Endothelial cell of umbilical vein (primary cell): ENCODE results near the gene RPH3AL. TPM values are rescaled to one million over a fixed set of nuclear protein-coding genes. Genes with fewer than 3 reads are reported as not detected.

ENCODE experiments used
- BruUV-seq: library from RNA; stranded (reverse); fragments of 400-500 nt; replicated peaks from 2 replicates; lab custom pipeline; 2021; lab: Mats Ljungman, UMichigan
- CTCF ChIA-PET: fragments of 300-600, 350-600 bp; sonication (Branson Sonifier 250); formaldehyde crosslinking; loops from one replicate; lab custom pipeline; 2021; ENCODE audit warnings: antibody characterized with exemption, inconsistent platforms; lab: Charles Lee
- POLR2A ChIA-PET: fragments of 300-600, 350-600 bp; sonication (Branson Sonifier 250); formaldehyde crosslinking; loops from one replicate; lab custom pipeline; 2021; ENCODE audit warnings: antibody characterized with exemption, inconsistent platforms; lab: Charles Lee
- DNase-seq: peaks from one replicate; pipeline ENCODE4 v3.0.0-alpha.2; 2011; ENCODE audit warnings: low read depth, low spot score
- FAIRE-seq: peaks from 2 replicates; lab custom pipeline; 2011; peaks lifted over from hg19 to GRCh38; lab: Jason Lieb, UNC
- H2AFZ ChIP-seq: 2 replicates; pipeline ENCODE4 v1.6.0; 2012; ENCODE audit warnings: low read depth, low read length, control low read depth, inconsistent platforms
- H3K27ac ChIP-seq: 2 replicates; pipeline ENCODE4 v1.5.1; 2011; ENCODE audit warnings: low read depth, mild to moderate bottlenecking, control low read depth, low read length, moderate library complexity; ENCODE audit not compliant: insufficient read depth
- H3K27me3 ChIP-seq, 2 experiments: 2 replicates each; pipeline versions ENCODE4 v1.6.0 to v1.6.1; 2011; ENCODE audit warnings: low read length in 2 of 2, mixed read lengths in 1 of 2; ENCODE audit not compliant: control insufficient read depth in 2 of 2, insufficient read depth in 2 of 2
- H3K36me3 ChIP-seq, 2 experiments: 2 replicates in 1 of 2; 3 replicates in 1 of 2; pipeline ENCODE4 v1.5.1; 2011; ENCODE audit warnings: low read length in 2 of 2, mild to moderate bottlenecking in 1 of 2, moderate library complexity in 1 of 2; ENCODE audit not compliant: control insufficient read depth in 2 of 2, insufficient read depth in 2 of 2; ENCODE audit errors: extremely low read depth in 1 of 2
- H3K4me1 ChIP-seq: 3 replicates; pipeline ENCODE4 v1.5.1; 2011; ENCODE audit warnings: mild to moderate bottlenecking, low read length; ENCODE audit not compliant: control insufficient read depth, insufficient read depth; ENCODE audit errors: extremely low read depth
- H3K4me2 ChIP-seq: 2 replicates; pipeline ENCODE4 v1.6.1; 2011; ENCODE audit warnings: low read length, control low read depth, mixed read lengths; ENCODE audit not compliant: insufficient read depth
- H3K4me3 ChIP-seq, 3 experiments: fragments of 200-600 bp in 1 of 3; sonication (generic), shearing (Covaris generic) in 1 of 3; replicated peaks in 1 of 3; 2 replicates each; pipeline ENCODE4 v1.5.1; 2011 to 2016; ENCODE audit warnings: control low read depth in 3 of 3, low read length in 3 of 3, mild to moderate bottlenecking in 2 of 3, inconsistent platforms in 1 of 3, low read depth in 1 of 3, moderate library complexity in 1 of 3; ENCODE audit not compliant: insufficient read depth in 1 of 3
- H3K79me2 ChIP-seq: 2 replicates; pipeline ENCODE4 v1.6.0; 2012; ENCODE audit warnings: low read length, inconsistent platforms; ENCODE audit not compliant: control insufficient read depth, insufficient read depth
- H3K9ac ChIP-seq: replicated peaks from 2 replicates; pipeline ENCODE3; 2011; ENCODE audit warnings: low read length, control low read depth; ENCODE audit not compliant: insufficient read depth; ENCODE audit errors: extremely low read depth
- H3K9me1 ChIP-seq: replicated peaks from 3 replicates; pipeline ENCODE4 v1.6.0; 2011; ENCODE audit warnings: mild to moderate bottlenecking, low read length; ENCODE audit not compliant: control insufficient read depth, insufficient read depth; ENCODE audit errors: extremely low read depth
- H3K9me3 ChIP-seq: replicated peaks from 2 replicates; pipeline ENCODE4 v1.5.1; 2012; ENCODE audit warnings: low read length, inconsistent platforms; ENCODE audit not compliant: control insufficient read depth, insufficient read depth
- H4K20me1 ChIP-seq: replicated peaks from 2 replicates; pipeline ENCODE3; 2011; ENCODE audit warnings: mild to moderate bottlenecking, low read length; ENCODE audit not compliant: control insufficient read depth, insufficient read depth; ENCODE audit errors: extremely low read depth
- CTCF ChIP-seq, 2 donors: IDR thresholded peaks; 1 replicate in 1 of 2; 2 replicates in 1 of 2; pipeline ENCODE4 v1.5.1; 2011; ENCODE audit warnings: low read length in 2 of 2, mild to moderate bottlenecking in 2 of 2, moderate library complexity in 2 of 2, control low read depth in 1 of 2, inconsistent platforms in 1 of 2, low read depth in 1 of 2; ENCODE audit not compliant: insufficient read depth in 1 of 2; ENCODE audit errors: extremely low read depth in 1 of 2
- EZH2 ChIP-seq: IDR thresholded peaks from 2 replicates; pipeline ENCODE4 v1.6.1; 2012; ENCODE audit warnings: borderline replicate concordance, low read depth, mild to moderate bottlenecking, moderate library complexity, low read length, inconsistent platforms; ENCODE audit not compliant: severe bottlenecking
- FOS ChIP-seq: IDR thresholded peaks from 2 replicates; pipeline ENCODE4 v1.6.1; 2011; ENCODE audit warnings: mild to moderate bottlenecking, low read length, moderate library complexity, borderline replicate concordance; ENCODE audit not compliant: insufficient read depth
- GATA2 ChIP-seq: IDR thresholded peaks from 2 replicates; pipeline ENCODE4 v1.7.0; 2011; ENCODE audit warnings: low read depth, mild to moderate bottlenecking, moderate library complexity, mixed read lengths, low read length; ENCODE audit not compliant: insufficient read length, insufficient read depth
- JUN ChIP-seq: IDR thresholded peaks from 2 replicates; pipeline ENCODE4 v1.6.1; 2011; ENCODE audit warnings: borderline replicate concordance, low read depth; ENCODE audit not compliant: insufficient read length, insufficient read depth
- MAX ChIP-seq: IDR thresholded peaks from 2 replicates; pipeline ENCODE4 v1.6.1; 2011; ENCODE audit not compliant: insufficient read depth, insufficient read length
- MYC ChIP-seq: IDR thresholded peaks from one replicate; pipeline ENCODE4 v1.6.1; 2011; ENCODE audit warnings: mild to moderate bottlenecking, low read depth, low read length
- POLR2A ChIP-seq: IDR thresholded peaks from 2 replicates; pipeline ENCODE4 v1.6.1; 2012; ENCODE audit warnings: low read depth, mild to moderate bottlenecking, control low read depth, low read length
- POLR2AphosphoS5 ChIP-seq: IDR thresholded peaks from 2 replicates; pipeline ENCODE4 v1.6.1; 2012; ENCODE audit warnings: low read depth, mild to moderate bottlenecking, control low read depth, low read length, moderate library complexity; ENCODE audit not compliant: insufficient read depth
- dilution Hi-C: fragments of 300-500 bp; cut with MboI; formaldehyde crosslinking; loops from one replicate; pipeline ENCODE4 v1.15.0; 2019; ENCODE audit warnings: low sequenced_read_pairs; ENCODE audit not compliant: extremely low pct_ligation_motif_present
- intact Hi-C: fragments of 100-400 bp; cut with micrococcal nuclease; formaldehyde crosslinking; loops from one replicate; pipeline ENCODE4 v1.10.0; 2022
- polyA plus RNA-seq, 4 experiments: library from polyadenylated mRNA; depleted of rRNA in 3 of 4; stranded (reverse) in 3 of 4; unstranded in 1 of 4; fragments of >200 nt; gene quantifications; 2 replicates each; pipeline versions ENCODE4 v1.2.1 to v1.2.3, GENCODE V29; 2011 to 2012; ENCODE audit warnings: missing spikeins in 1 of 4
- total RNA-seq: library from RNA; stranded (reverse); gene quantifications from 2 replicates; pipeline ENCODE4 v1.2.3, GENCODE V29; 2021

Gene RPH3AL
- total and polyA plus RNA-seq, 2 donors (not counting 3 experiments of a cell fraction or from before 2014, with no cell fraction given): 4.1 to 7.0 TPM

GRCh38 chr17:258045-258734 lies 94.4 kb downstream of the RPH3AL start:
- dilution Hi-C loops: no loop called here
- H3K9me1 ChIP-seq: no peaks in the 10 kb centered on the region
- FAIRE-seq: no peak
- H3K4me1 ChIP-seq: no peaks in the 10 kb centered on the region
- no peak overlapping the region for H3K4me2 ChIP-seq
- no peaks in the 10 kb centered on the region for H3K9me3 ChIP-seq
- H3K79me2 ChIP-seq: no peaks in the 10 kb centered on the region
- no TSS peak for BruUV-seq
- intact Hi-C loops: no loop called here
- CTCF ChIA-PET: no interaction called here
- no peak overlapping the region for H3K27ac ChIP-seq
- no peak overlapping the region for H2AFZ ChIP-seq
- H3K9ac ChIP-seq: no peak overlapping the region
- TF ChIP-seq GATA2 (no peak), FOS (no peak), MYC (no peak), JUN (no peak), CTCF (IDR thresholded peaks at IDR 0.05; ENCODE audit: extremely low read depth in 1 of 2, insufficient read depth in 1 of 2, low read depth in 1 of 2, low read length in 2 of 2) (no peak), POLR2A (no peak), MAX (no peak), EZH2 (no peak), POLR2AphosphoS5 (no peak)
- no peak overlapping the region for H3K4me3 ChIP-seq
- no peaks in the 10 kb centered on the region for H3K27me3 ChIP-seq
- no peaks in the 10 kb centered on the region for H3K36me3 ChIP-seq
- DNase-seq: no peak
- POLR2A ChIA-PET: no interaction called here
- H4K20me1 ChIP-seq: no peaks in the 10 kb centered on the region
